Retina (tissue), 1 donor: ENCODE measurements around the gene FCRL5.
"Not testable (repeated sequence)": the region's sequence is repeated elsewhere in the genome, so short reads cannot be mapped to it uniquely, and the experiment has no call there.

Experiments used
- DNase-seq: peaks from one replicate; pipeline ENCODE4 v3.0.0-alpha.2; 2016

Gene FCRL5

GRCh38 chr1:157487096-157487495 lies 65.2 kb downstream of the FCRL5 start:
- DNase-seq: no peak

GRCh38 chr1:157486400-157486799 lies 65.9 kb downstream of the FCRL5 start:
- DNase-seq: not testable (repeated sequence)

- DNase-seq: no peak
Observed at GRCh38 chr1:157485793-157486192, 66.5 kb downstream of the FCRL5 start.

- DNase-seq: no peak
Observed at GRCh38 chr1:157484573-157484972, 67.7 kb downstream of the FCRL5 start.

- no peak for DNase-seq
Observed at GRCh38 chr1:157483635-157484034, 68.7 kb downstream of the FCRL5 start.

GRCh38 chr1:157482717-157483116 lies 69.6 kb downstream of the FCRL5 start:
- DNase-seq: no peak

- DNase-seq: no peak
Observed at GRCh38 chr1:157482174-157482573, 70.1 kb downstream of the FCRL5 start.

- DNase-seq: no peak
Observed at GRCh38 chr1:157478030-157478429, 74.3 kb downstream of the FCRL5 start.

- DNase-seq: no peak
Observed at GRCh38 chr1:157477419-157477818, 74.9 kb downstream of the FCRL5 start.

GRCh38 chr1:157472959-157473358 lies 79.4 kb downstream of the FCRL5 start:
- no peak for DNase-seq

GRCh38 chr1:157472056-157472701 lies 80.1 kb downstream of the FCRL5 start:
- DNase-seq: no peak

- no peak for DNase-seq
Observed at GRCh38 chr1:157471531-157471930, 80.8 kb downstream of the FCRL5 start.

GRCh38 chr1:157469752-157470675 lies 82.3 kb downstream of the FCRL5 start:
- DNase-seq: no peak

GRCh38 chr1:157469300-157469699 lies 83.0 kb downstream of the FCRL5 start:
- DNase-seq: no peak

GRCh38 chr1:157466011-157466410 lies 86.3 kb downstream of the FCRL5 start:
- DNase-seq: no peak
